Panc1 (cell line): ENCODE results near the gene ADAMTS4.

Experiments
- CTCF ChIP-seq: fragments of 450-650 bp; IDR thresholded peaks from 2 replicates; pipeline ENCODE4 v1.5.1; 2017; ENCODE audit warnings: mild to moderate bottlenecking
- POLR2AphosphoS5 ChIP-seq: IDR thresholded peaks from 2 replicates; pipeline ENCODE4 v1.6.1; 2012; ENCODE audit warnings: mild to moderate bottlenecking, low read depth, low read length, moderate library complexity
- REST ChIP-seq, 2 experiments: IDR thresholded peaks; 2 replicates each; pipeline ENCODE4 v1.6.1; 2011 to 2012; ENCODE audit warnings: low read depth in 2 of 2, control low read depth in 1 of 2, low read length in 1 of 2, mild to moderate bottlenecking in 1 of 2, moderate library complexity in 1 of 2; ENCODE audit not compliant: insufficient read depth in 1 of 2
- SIN3A ChIP-seq: IDR thresholded peaks from 2 replicates; pipeline ENCODE4 v1.6.1; 2012; ENCODE audit warnings: low read depth, mild to moderate bottlenecking, low read length, moderate library complexity, borderline replicate concordance; ENCODE audit not compliant: insufficient read depth
- TCF7L2 ChIP-seq: IDR thresholded peaks from 2 replicates; pipeline ENCODE4 v1.6.1; 2011; ENCODE audit warnings: mild to moderate bottlenecking, low read depth, low read length, inconsistent platforms

GRCh38 chr1:161168906-161169305 lies 29.9 kb downstream of the ADAMTS4 start:
- TF ChIP-seq CTCF (no peak), POLR2AphosphoS5 (no peak), REST (IDR thresholded peaks at IDR 0.05; ENCODE audit: insufficient read depth in 1 of 2, low read depth in 2 of 2, low read length in 1 of 2) (no peak), SIN3A (no peak), TCF7L2 (no peak)
